ENCODE data around the gene ITGAE. TPM values are rescaled to one million over a fixed set of nuclear protein-coding genes. Genes with fewer than 3 reads are reported as not detected.

Gene ITGAE
- total and polyA plus RNA-seq, 10 of the 15 experiments (the other 5 are each of a cell fraction or from before 2014, with no cell fraction given), result 13.1 to 161 (median 34.8) TPM

GRCh38 chr17:3712811-3713463 is 88.1 kb downstream of the ITGAE start (continued):
- no peak for TF ChIP-seq NFYB (IDR thresholded peaks at IDR 0.05; ENCODE audit: insufficient read depth, low read depth, low read length)
- no peak for TF ChIP-seq CEBPB (IDR thresholded peaks at IDR 0.05; ENCODE audit: borderline replicate concordance in 1 of 2, low read depth in 2 of 2, low read length in 2 of 2)
- no peak for TF ChIP-seq POLR2AphosphoS2 (IDR thresholded peaks at IDR 0.05; ENCODE audit: low read depth, low read length)
- no peak for TF ChIP-seq ZBED1 (IDR thresholded peaks at IDR 0.05; ENCODE audit: borderline replicate concordance)

GRCh38 chr17:3710951-3711383 is 90.0 kb downstream of the ITGAE start:
- H3K4me2 ChIP-seq (ENCODE audit: control insufficient read depth, insufficient read depth), result peak overlapping the region; percentile 61
- ATAC-seq (peak; percentile 98), FAIRE-seq (peak; percentile 99), DNase-seq (ENCODE audit: low read depth, low spot score) (peak; percentile 100)
- no peaks in the 10 kb centered on the region for H3K79me2 ChIP-seq (ENCODE audit: control insufficient read depth, insufficient read depth, low read length)
- peak overlapping the region; percentile 14; the same call in 1 of the 2 replicates for H3K9ac ChIP-seq (ENCODE audit: control insufficient read depth, insufficient read depth, low read length)
- 0% methylated on average over 5 of the region's 5 CpGs for WGBS (ENCODE audit: insufficient coverage, insufficient replicate concordance, low lambda C conversion rate, missing lambda C conversion rate)
- CTCF ChIA-PET, result interaction anchor here (0.8 to 2.8 kb wide), 10 partner anchors 9 to 152 kb away, joined by 3 to 12 read pairs (median 5); partner anchors contain the start of genes HASPIN and P2RX5
- no peak overlapping the region for H3K4me3 ChIP-seq
- in situ Hi-C loops (cut with MboI) (loop anchor here (25.0 kb wide), 1 partner anchor 1501 kb away; no protein-coding TSS in a partner anchor), intact Hi-C loops (cut with micrococcal nuclease; ENCODE audit: unreplicated experiment) (loop anchor here (1.0 to 2.0 kb wide), 2 partner anchors 16 to 17 kb away; no protein-coding TSS in a partner anchor)
- SMC1A ChIA-PET (ENCODE audit: uncharacterized antibody, unreplicated experiment), result interaction anchor here (0.7 to 4.0 kb wide), 12 partner anchors 9 to 200 kb away, joined by 3 to 33 read pairs (median 4); partner anchors contain the start of genes CTNS, HASPIN, P2RX5 and SHPK
- H3K27ac ChIP-seq (ENCODE audit: control insufficient read depth, insufficient read depth), result peak overlapping the region; percentile 68
- no peaks in the 10 kb centered on the region for H4K20me1 ChIP-seq (ENCODE audit: control insufficient read depth, insufficient read depth)
- no peaks in the 10 kb centered on the region for H3K9me3 ChIP-seq (replicated peaks; ENCODE audit: control insufficient read depth, insufficient read depth, low read length)
- BruUV-seq (replicated peaks), result no TSS peak
- POLR2A ChIA-PET, result interaction anchor here (0.6 to 1.7 kb wide), 8 partner anchors 9 to 1986 kb away, joined by 3 to 8 read pairs (median 4); partner anchors contain the start of genes P2RX5 and WDR81
- RAD21 ChIA-PET (ENCODE audit: unreplicated experiment), result interaction anchor here (0.7 to 3.5 kb wide), 13 partner anchors 9 to 186 kb away, joined by 3 to 27 read pairs (median 5); partner anchors contain the start of genes HASPIN, P2RX5 and TRPV3
- 0 out of 4 replicates have a peak, but pooled peaks cover 0 to 5% of the 10 kb centered on the region in 2 experiments for H3K36me3 ChIP-seq (ENCODE audit: control insufficient read depth in 2 of 2, insufficient read depth in 2 of 2, low read length in 1 of 2)
- peak overlapping the region; percentile 43 for H2AFZ ChIP-seq (ENCODE audit: control insufficient read depth, low read depth, low read length)
- no peaks in the 10 kb centered on the region for H3K27me3 ChIP-seq (replicated peaks in 1 of 2; ENCODE audit: control insufficient read depth in 2 of 2, insufficient read depth in 2 of 2, low read length in 1 of 2)
- peaks cover 27% of the 10 kb centered on the region for H3K4me1 ChIP-seq (ENCODE audit: control insufficient read depth, insufficient read depth, low read length)
- TF ChIP-seq PAX5 (IDR thresholded peaks at IDR 0.05; ENCODE audit: borderline replicate concordance, low read depth, low read length) (peak; percentile 80; the same call in 1 of the 2 replicates), EED (IDR thresholded peaks at IDR 0.05; ENCODE audit: low read depth) (peak; percentile 95), ZBTB4 (CRISPR knock-in tag; IDR thresholded peaks at IDR 0.05) (no peak), RFX5 (IDR thresholded peaks at IDR 0.05; ENCODE audit: low read depth, low read length) (no peak), SUPT20H (IDR thresholded peaks at IDR 0.05; ENCODE audit: borderline replicate concordance, control insufficient read depth, low read depth, low read length) (no peak), BCLAF1 (IDR thresholded peaks at IDR 0.05) (no peak), CHD1 (IDR thresholded peaks at IDR 0.05; ENCODE audit: low read depth, low read length) (no peak), KLF5 (IDR thresholded peaks at IDR 0.05; ENCODE audit: partially characterized antibody) (peak; percentile 46)

Data from GM12878 (cell line).